ENCODE measurements around the gene DCDC2C.

The DCDC2C gene

DNA sequence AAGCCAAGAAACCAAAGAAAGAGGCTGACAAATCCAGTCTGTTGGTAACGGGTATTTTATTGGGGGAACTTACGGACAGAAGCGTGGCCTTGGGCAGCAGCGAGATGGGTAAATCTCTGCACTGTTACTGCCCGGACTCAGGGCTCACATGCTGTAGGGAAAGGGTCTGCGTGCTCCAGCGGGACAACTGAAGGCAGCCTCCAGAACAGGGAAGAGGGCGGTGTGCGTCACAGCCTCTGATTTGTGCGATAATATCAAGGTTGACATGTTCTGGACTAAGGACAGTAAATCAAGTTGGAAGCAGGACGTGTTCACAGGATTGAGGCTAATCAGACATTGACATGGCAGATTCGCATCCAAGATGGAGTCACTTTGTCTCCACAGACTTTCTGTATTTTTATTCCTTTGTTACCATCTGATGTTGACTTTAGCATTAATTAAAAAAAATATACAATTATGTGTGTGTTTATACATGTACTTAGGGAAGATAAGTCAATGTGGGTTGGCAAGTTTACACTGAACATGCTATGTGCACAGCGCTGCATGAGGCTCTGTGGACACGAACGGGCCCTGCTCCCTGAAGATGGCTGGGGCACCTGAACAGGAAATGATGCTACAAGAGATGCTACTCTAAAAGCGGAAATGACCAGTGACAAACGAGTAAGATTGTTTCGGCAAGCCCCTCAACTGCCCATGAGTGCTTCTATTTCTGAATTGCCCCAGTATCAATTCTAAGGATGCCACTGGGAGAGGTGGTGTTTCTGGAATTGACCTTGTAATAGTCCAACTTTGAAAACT, 22.6 kb upstream of the DCDC2C start:
- H3K4me3 ChIP-seq (ENCODE audit: control insufficient read depth, low read depth, low read length), result no peak overlapping the region
- DNase-seq (ENCODE audit: low read depth), result no peak
- TF ChIP-seq, protein P1, sequence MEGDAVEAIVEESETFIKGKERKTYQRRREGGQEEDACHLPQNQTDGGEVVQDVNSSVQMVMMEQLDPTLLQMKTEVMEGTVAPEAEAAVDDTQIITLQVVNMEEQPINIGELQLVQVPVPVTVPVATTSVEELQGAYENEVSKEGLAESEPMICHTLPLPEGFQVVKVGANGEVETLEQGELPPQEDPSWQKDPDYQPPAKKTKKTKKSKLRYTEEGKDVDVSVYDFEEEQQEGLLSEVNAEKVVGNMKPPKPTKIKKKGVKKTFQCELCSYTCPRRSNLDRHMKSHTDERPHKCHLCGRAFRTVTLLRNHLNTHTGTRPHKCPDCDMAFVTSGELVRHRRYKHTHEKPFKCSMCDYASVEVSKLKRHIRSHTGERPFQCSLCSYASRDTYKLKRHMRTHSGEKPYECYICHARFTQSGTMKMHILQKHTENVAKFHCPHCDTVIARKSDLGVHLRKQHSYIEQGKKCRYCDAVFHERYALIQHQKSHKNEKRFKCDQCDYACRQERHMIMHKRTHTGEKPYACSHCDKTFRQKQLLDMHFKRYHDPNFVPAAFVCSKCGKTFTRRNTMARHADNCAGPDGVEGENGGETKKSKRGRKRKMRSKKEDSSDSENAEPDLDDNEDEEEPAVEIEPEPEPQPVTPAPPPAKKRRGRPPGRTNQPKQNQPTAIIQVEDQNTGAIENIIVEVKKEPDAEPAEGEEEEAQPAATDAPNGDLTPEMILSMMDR (IDR thresholded peaks at IDR 0.05; ENCODE audit: control insufficient read depth, insufficient read depth, low read depth, low read length, missing control alignments), result no peak

DNA sequence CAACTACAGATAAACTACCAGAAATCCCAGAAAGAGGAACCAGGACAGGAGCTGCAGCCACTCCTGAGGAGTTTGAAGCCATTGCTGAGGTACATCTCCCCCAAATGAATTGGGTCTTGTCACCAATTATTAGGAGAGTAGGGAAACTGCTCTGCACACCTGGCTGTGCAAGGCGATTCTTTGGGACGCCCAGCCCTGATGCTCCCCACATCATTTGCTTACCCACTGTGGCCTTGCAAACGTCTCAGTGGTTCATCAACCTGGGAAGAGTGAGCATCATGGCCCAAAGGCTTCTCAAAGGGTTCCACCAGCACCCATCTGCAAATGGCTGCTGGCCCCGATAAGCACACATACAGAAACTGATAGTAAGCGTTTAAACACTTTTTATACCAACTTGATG, 21.8 kb upstream of the DCDC2C start:
- TF ChIP-seq, protein P1 (IDR thresholded peaks at IDR 0.05; ENCODE audit: control insufficient read depth, insufficient read depth, low read depth, low read length, missing control alignments), result no peak

DNA sequence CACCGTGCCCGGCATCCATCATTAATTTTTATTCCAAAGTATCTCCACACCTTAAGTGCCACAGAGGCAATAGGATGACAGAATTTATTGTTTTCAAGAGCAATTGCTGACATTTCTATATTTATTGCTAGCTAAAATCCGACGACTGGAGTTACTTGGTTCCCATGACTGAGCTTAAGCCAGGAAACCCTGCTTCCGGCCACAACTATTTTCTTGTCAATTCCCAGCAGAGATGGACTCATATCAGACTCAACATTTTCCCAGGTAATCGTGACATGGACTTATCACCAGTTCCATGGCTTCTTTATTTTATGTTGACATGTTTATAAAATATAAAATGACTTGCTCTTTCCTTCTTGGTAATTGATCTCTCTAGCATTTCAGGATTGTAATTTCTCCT, 20.6 kb upstream of the DCDC2C start:
- TF ChIP-seq, protein P1 (IDR thresholded peaks at IDR 0.05; ENCODE audit: control insufficient read depth, insufficient read depth, low read depth, low read length, missing control alignments), result no peak
- H3K4me3 ChIP-seq (ENCODE audit: control insufficient read depth, low read depth, low read length), result no peak overlapping the region
- no peak for DNase-seq (ENCODE audit: low read depth)

More for the DNA sequence above, 21.8 kb upstream of the DCDC2C start:
- no peak for DNase-seq (ENCODE audit: low read depth)
- no peak overlapping the region for H3K4me3 ChIP-seq (ENCODE audit: control insufficient read depth, low read depth, low read length)

DNA sequence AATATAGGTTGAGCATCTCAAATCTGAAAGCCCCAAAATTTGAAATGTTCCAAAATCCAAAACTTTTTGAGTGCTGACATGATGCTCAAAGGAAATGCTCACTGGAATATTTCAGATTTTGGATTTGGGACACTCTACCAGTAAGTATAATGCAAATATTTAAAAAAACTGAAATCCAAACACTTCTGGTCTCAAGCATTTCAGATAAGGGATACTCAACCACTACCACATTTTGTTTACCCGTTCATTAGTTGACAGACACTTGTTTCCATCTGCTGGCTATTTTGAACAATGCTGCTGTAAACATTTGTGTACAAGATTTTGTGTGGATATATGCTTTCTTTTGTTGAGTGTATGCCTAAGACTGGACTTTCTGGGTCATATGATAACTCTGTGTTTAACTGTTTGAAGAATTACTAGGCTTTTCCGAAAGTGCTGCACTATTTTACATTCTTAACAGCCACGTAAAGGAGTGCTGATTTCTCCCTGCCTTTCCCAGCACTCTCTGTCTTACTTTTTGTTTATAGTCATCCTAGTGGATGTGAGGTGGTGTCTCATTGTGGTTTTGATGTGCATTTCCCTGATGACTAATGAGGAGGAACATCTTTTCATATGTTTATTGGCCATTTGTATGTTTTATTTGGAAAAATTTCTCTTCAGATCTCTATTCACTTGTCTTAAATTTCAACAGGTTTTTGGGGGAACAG, 19.5 kb upstream of the DCDC2C start:
- no peak overlapping the region for H3K4me3 ChIP-seq (ENCODE audit: control insufficient read depth, low read depth, low read length)
- DNase-seq (ENCODE audit: low read depth), result no peak
- TF ChIP-seq, protein P1 (IDR thresholded peaks at IDR 0.05; ENCODE audit: control insufficient read depth, insufficient read depth, low read depth, low read length, missing control alignments), result no peak

DNA sequence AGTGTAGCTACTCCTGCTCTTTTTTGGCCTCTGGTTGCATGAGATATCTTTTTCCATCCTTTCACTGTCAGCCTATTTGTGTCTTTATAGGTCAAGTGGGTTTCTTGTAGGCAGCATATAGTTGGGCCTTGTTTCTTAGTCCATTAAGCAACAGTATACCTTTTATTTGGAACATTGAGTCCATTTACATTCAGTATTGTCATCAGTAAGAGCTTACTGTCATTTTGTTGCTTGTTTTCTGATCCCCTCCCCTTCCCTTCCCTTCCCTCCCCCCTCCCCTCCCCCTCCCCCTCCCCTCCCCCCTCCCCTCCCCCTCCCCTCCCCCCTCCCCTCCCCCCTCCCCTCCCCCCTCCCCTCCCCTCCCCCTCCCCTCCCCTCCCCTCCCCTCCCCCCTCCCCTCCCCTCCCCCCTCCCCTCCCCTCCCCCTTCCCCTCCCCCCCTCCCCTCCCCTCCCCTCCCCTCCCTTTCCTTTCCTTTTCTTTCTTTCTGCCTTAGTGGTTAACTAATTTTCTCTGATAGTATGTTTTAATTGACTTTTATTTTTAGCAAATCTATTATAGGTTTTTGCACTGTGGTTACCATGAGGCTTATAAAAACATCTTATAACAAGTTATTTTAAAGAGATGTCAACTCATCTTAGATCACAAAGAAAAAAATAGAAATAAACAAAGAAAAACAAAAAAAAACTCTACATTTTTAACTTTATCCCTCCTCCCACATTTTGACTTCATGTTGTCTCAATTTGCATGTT, 13.2 kb upstream of the DCDC2C start:
- no peak for DNase-seq (ENCODE audit: low read depth)
- TF ChIP-seq, protein P1 (IDR thresholded peaks at IDR 0.05; ENCODE audit: control insufficient read depth, insufficient read depth, low read depth, low read length, missing control alignments), result no peak
- H3K4me3 ChIP-seq (ENCODE audit: control insufficient read depth, low read depth, low read length), result no peak overlapping the region

DNA sequence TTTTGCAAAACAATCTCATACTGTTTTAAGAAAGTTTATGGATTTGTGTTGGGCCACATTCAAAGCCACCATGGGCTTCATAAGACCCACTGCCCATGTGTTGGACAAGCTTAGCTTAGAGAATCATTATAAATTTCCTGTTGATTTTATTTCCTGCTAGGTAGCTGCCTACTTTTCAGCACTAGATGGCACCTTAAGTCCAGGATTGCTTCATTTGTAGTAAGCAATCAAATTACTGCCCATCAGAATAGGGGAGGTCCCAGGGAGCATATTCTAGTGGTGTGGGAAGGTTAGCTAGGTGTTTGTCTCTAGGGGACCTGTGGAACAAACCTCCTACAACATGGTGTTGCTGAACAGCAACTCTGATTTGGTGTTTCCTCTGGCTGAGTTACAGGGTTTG, 11.0 kb upstream of the DCDC2C start:
- no peak overlapping the region for H3K4me3 ChIP-seq (ENCODE audit: control insufficient read depth, low read depth, low read length)
- TF ChIP-seq, protein P1 (IDR thresholded peaks at IDR 0.05; ENCODE audit: control insufficient read depth, insufficient read depth, low read depth, low read length, missing control alignments), result peak; percentile 12
- no peak for DNase-seq (ENCODE audit: low read depth)

Measured in AG09309 (cell line).